ENCODE measurements around the gene LIFR. TPM values are rescaled to one million over a fixed set of nuclear protein-coding genes. Genes with fewer than 3 reads are reported as not detected.
A peak's percentile ranks its signal among the peaks of the same experiment; 100 is the strongest.

The LIFR gene
- total and polyA plus RNA-seq, 9 donors: 32.3 to 64.2 (median 42.0) TPM

DNA sequence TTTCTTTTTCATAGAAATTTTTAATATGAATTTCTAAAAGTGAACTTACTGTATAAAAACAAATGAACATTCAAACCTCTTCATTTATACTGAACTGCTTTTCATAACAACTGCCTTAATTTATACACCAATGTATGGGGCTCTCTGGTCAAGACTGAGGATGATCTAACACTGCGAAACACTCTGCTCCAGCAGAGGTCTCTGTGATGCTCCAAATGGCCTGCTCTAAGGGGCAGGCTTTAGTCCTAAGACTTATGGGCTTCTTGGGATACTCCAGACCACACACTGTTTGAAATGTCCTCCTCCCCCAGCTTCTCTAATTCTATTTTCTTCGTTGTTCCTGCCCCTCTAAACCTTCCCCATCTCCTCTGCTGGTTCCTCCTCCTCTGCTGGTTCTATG is 58.5 kb downstream of the LIFR start:
- H3K9me3 ChIP-seq (replicated peaks; ENCODE audit: control insufficient read depth, low read depth, low read length): no peaks in the 10 kb centered on the region
- peaks cover 2% of the 10 kb centered on the region for H3K4me1 ChIP-seq (ENCODE audit: control insufficient read depth, insufficient read depth, low read length)
- WGBS (ENCODE audit: insufficient coverage): 87% methylated on average over 2 of the region's 2 CpGs
- DNase-seq: peak; percentile 48
- no peaks in the 10 kb centered on the region for H3K27me3 ChIP-seq (ENCODE audit: control insufficient read depth, insufficient read depth, low read length)
- H3K4me3 ChIP-seq (ENCODE audit: low read length): no peak overlapping the region
- no peak overlapping the region for H3K27ac ChIP-seq (ENCODE audit: low read length)
- peaks cover 24% of the 10 kb centered on the region for H3K36me3 ChIP-seq (ENCODE audit: control insufficient read depth, insufficient read depth, low read length)

DNA sequence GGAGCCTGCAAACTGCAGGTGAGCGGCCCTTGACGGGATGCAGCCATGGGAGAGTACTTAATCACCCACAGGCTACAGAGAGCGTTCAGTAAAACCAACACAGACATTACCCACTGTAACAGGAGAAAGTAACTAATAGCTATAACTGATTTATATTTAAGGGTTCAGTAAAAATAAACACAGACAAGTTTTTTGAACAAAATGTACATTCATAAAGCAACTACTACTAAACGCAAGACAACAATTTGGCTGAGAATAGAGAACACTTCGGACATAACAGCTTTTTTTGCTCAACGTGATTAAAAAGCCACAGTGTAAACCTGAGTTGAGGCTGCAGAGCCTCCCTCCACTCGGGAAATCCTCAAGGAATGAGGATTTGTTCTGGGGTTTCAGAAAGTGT is 61.7 kb downstream of the LIFR start:
- H3K9me3 ChIP-seq (replicated peaks; ENCODE audit: control insufficient read depth, low read depth, low read length): no peaks in the 10 kb centered on the region
- DNase-seq: no peak
- peaks cover 33% of the 10 kb centered on the region for H3K36me3 ChIP-seq (ENCODE audit: control insufficient read depth, insufficient read depth, low read length)
- no peaks in the 10 kb centered on the region for H3K27me3 ChIP-seq (ENCODE audit: control insufficient read depth, insufficient read depth, low read length)
- no peak overlapping the region for H3K4me3 ChIP-seq (ENCODE audit: low read length)
- WGBS (ENCODE audit: insufficient coverage): 92% methylated on average over 2 of the region's 7 CpGs
- no peak overlapping the region for H3K27ac ChIP-seq (ENCODE audit: low read length)
- no peaks in the 10 kb centered on the region for H3K4me1 ChIP-seq (ENCODE audit: control insufficient read depth, insufficient read depth, low read length)

DNA sequence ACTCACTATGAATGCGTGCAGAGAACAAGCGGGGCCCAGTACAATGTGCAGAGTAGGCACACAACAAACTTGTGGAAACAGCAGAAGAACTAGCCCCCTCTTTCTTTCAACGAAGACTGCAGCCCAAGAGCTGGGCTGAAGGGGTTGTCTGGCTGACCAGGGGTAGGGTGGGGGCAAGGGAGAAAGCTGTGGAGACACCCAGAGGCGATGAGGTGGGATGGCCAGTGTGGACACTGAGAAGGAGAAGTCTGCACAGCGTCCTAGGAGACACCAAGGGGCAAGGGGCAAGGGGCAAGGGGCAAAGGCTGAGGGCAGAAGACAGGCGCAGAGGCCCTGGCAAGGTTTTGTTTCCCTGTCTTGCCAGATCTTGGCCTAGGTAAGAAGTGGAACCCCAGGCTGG is 62.3 kb downstream of the LIFR start:
- Histone ChIP-seq H3K4me3 (ENCODE audit: low read length) (no peak overlapping the region), H3K9me3 (replicated peaks; ENCODE audit: control insufficient read depth, low read depth, low read length) (no peaks in the 10 kb centered on the region), H3K4me1 (ENCODE audit: control insufficient read depth, insufficient read depth, low read length) (no peaks in the 10 kb centered on the region), H3K36me3 (ENCODE audit: control insufficient read depth, insufficient read depth, low read length) (peaks cover 33% of the 10 kb centered on the region), H3K27me3 (ENCODE audit: control insufficient read depth, insufficient read depth, low read length) (no peaks in the 10 kb centered on the region), H3K27ac (ENCODE audit: low read length) (no peak overlapping the region)
- WGBS (ENCODE audit: insufficient coverage): 84% methylated on average over 4 of the region's 6 CpGs
- DNase-seq: no peak

GRCh38 chr5:38483805-38484398 is 72.5 kb downstream of the LIFR start:
- Histone ChIP-seq H3K27ac (ENCODE audit: low read length) (no peak overlapping the region), H3K9me3 (replicated peaks; ENCODE audit: control insufficient read depth, low read depth, low read length) (no peaks in the 10 kb centered on the region), H3K4me3 (ENCODE audit: low read length) (no peak overlapping the region), H3K27me3 (ENCODE audit: control insufficient read depth, insufficient read depth, low read length) (no peaks in the 10 kb centered on the region), H3K36me3 (ENCODE audit: control insufficient read depth, insufficient read depth, low read length) (peaks cover 37% of the 10 kb centered on the region), H3K4me1 (ENCODE audit: control insufficient read depth, insufficient read depth, low read length) (no peaks in the 10 kb centered on the region)
- no peak for DNase-seq
- 95% methylated on average over 9 of the region's 10 CpGs for WGBS (ENCODE audit: insufficient coverage)

GRCh38 chr5:38479315-38479904 is 77.0 kb downstream of the LIFR start:
- peaks cover 18% of the 10 kb centered on the region for H3K36me3 ChIP-seq (ENCODE audit: control insufficient read depth, insufficient read depth, low read length)

GRCh38 chr5:38478878-38479277 is 77.6 kb downstream of the LIFR start:
- Histone ChIP-seq H3K9me3 (replicated peaks; ENCODE audit: control insufficient read depth, low read depth, low read length) (no peaks in the 10 kb centered on the region), H3K27me3 (ENCODE audit: control insufficient read depth, insufficient read depth, low read length) (no peaks in the 10 kb centered on the region), H3K4me1 (ENCODE audit: control insufficient read depth, insufficient read depth, low read length) (no peaks in the 10 kb centered on the region), H3K27ac (ENCODE audit: low read length) (no peak overlapping the region), H3K4me3 (ENCODE audit: low read length) (no peak overlapping the region), H3K36me3 (ENCODE audit: control insufficient read depth, insufficient read depth, low read length) (peaks cover 14% of the 10 kb centered on the region)
- DNase-seq: peak; percentile 39
- WGBS (ENCODE audit: insufficient coverage): 60% methylated on average over 1 of the region's 3 CpGs

More at GRCh38 chr5:38479315-38479904, 77.0 kb downstream of the LIFR start:
- Histone ChIP-seq H3K27ac (ENCODE audit: low read length) (no peak overlapping the region), H3K4me3 (ENCODE audit: low read length) (no peak overlapping the region), H3K9me3 (replicated peaks; ENCODE audit: control insufficient read depth, low read depth, low read length) (no peaks in the 10 kb centered on the region), H3K27me3 (ENCODE audit: control insufficient read depth, insufficient read depth, low read length) (no peaks in the 10 kb centered on the region), H3K4me1 (ENCODE audit: control insufficient read depth, insufficient read depth, low read length) (no peaks in the 10 kb centered on the region)
- no peak for DNase-seq
- no CpG with 5 or more reads among the region's 6 CpGs for WGBS (ENCODE audit: insufficient coverage)

DNA sequence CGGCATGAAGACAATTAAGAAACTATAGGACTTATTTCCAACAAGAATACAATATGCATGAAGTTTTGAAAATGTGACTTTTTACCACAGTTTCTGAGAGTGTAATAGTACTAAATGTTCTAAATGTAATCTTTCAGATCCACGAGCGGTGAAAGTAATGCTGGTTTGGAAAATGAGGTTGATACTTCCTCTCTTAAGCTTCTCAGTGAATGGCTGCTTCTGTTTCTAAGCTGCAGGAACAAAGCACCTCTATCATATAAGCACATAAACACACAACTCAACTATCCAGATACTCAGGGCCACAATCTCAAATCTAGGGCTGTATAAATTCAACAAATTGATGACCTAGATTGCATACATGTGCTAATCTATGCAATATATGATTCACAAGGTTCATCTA is 78.3 kb downstream of the LIFR start:
- Histone ChIP-seq H3K4me1 (ENCODE audit: control insufficient read depth, insufficient read depth, low read length) (no peaks in the 10 kb centered on the region), H3K27me3 (ENCODE audit: control insufficient read depth, insufficient read depth, low read length) (no peaks in the 10 kb centered on the region), H3K36me3 (ENCODE audit: control insufficient read depth, insufficient read depth, low read length) (peaks cover 12% of the 10 kb centered on the region), H3K4me3 (ENCODE audit: low read length) (no peak overlapping the region), H3K9me3 (replicated peaks; ENCODE audit: control insufficient read depth, low read depth, low read length) (no peaks in the 10 kb centered on the region), H3K27ac (ENCODE audit: low read length) (no peak overlapping the region)
- no peak for DNase-seq
- WGBS (ENCODE audit: insufficient coverage): no CpG with 5 or more reads among the region's 3 CpGs

DNA sequence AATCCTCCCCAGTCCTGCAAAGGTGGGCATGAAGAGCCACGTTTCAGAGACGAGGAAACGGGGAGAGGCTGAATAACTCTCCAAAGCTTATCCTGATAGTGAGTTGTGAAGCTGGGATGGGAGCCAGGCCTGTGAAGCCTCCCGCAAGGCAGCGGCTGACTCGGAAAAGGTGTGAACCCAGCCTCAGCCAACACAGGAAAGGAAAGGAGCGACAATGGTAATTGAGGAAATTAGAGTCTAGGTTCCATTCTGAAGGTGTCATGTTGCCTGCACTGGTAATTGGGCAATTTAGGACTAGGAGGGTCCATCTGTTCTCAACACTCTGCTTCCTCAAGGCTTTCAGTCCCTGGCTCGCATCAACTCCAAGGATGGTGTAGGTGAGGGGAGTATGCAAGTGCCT is 83.4 kb downstream of the LIFR start:
- WGBS (ENCODE audit: insufficient coverage): 80% methylated on average over 1 of the region's 8 CpGs
- no peaks in the 10 kb centered on the region for H3K9me3 ChIP-seq (replicated peaks; ENCODE audit: control insufficient read depth, low read depth, low read length)
- no peak for DNase-seq
- no peak overlapping the region for H3K27ac ChIP-seq (ENCODE audit: low read length)
- no peaks in the 10 kb centered on the region for H3K36me3 ChIP-seq (ENCODE audit: control insufficient read depth, insufficient read depth, low read length)
- no peak overlapping the region for H3K4me3 ChIP-seq (ENCODE audit: low read length)
- no peaks in the 10 kb centered on the region for H3K27me3 ChIP-seq (ENCODE audit: control insufficient read depth, insufficient read depth, low read length)
- peaks cover 30% of the 10 kb centered on the region for H3K4me1 ChIP-seq (ENCODE audit: control insufficient read depth, insufficient read depth, low read length)

GRCh38 chr5:38472541-38472940 is 83.9 kb downstream of the LIFR start:
- H3K4me3 ChIP-seq (ENCODE audit: low read length): no peak overlapping the region
- no peak for DNase-seq
- H3K27ac ChIP-seq (ENCODE audit: low read length): no peak overlapping the region
- peaks cover 35% of the 10 kb centered on the region for H3K4me1 ChIP-seq (ENCODE audit: control insufficient read depth, insufficient read depth, low read length)
- WGBS (ENCODE audit: insufficient coverage): 84% methylated on average over 7 of the region's 7 CpGs
- no peaks in the 10 kb centered on the region for H3K36me3 ChIP-seq (ENCODE audit: control insufficient read depth, insufficient read depth, low read length)
- H3K9me3 ChIP-seq (replicated peaks; ENCODE audit: control insufficient read depth, low read depth, low read length): no peaks in the 10 kb centered on the region
- no peaks in the 10 kb centered on the region for H3K27me3 ChIP-seq (ENCODE audit: control insufficient read depth, insufficient read depth, low read length)

- WGBS (ENCODE audit: insufficient coverage): 83% methylated on average over 3 of the region's 4 CpGs
- Histone ChIP-seq H3K36me3 (ENCODE audit: control insufficient read depth, insufficient read depth, low read length) (no peaks in the 10 kb centered on the region), H3K27me3 (ENCODE audit: control insufficient read depth, insufficient read depth, low read length) (no peaks in the 10 kb centered on the region), H3K4me1 (ENCODE audit: control insufficient read depth, insufficient read depth, low read length) (peaks cover 43% of the 10 kb centered on the region), H3K4me3 (ENCODE audit: low read length) (no peak overlapping the region), H3K27ac (ENCODE audit: low read length) (no peak overlapping the region), H3K9me3 (replicated peaks; ENCODE audit: control insufficient read depth, low read depth, low read length) (no peaks in the 10 kb centered on the region)
- DNase-seq: no peak
These were observed 84.7 kb downstream of the LIFR start for GRCh38 chr5:38471709-38472108.

Measured in muscle of leg (tissue), 11 donors.